ENCODE results near the gene ZHX3. TPM values are rescaled to one million over a fixed set of nuclear protein-coding genes. Genes with fewer than 3 reads are reported as not detected.
A peak's percentile ranks its signal among the peaks of the same experiment; 100 is the strongest.

Gene ZHX3
- total and polyA plus RNA-seq, 9 of the 15 experiments (the other 6 are each of a cell fraction or from before 2014, with no cell fraction given): 0.80 to 14.6 (median 4.9) TPM

DNA sequence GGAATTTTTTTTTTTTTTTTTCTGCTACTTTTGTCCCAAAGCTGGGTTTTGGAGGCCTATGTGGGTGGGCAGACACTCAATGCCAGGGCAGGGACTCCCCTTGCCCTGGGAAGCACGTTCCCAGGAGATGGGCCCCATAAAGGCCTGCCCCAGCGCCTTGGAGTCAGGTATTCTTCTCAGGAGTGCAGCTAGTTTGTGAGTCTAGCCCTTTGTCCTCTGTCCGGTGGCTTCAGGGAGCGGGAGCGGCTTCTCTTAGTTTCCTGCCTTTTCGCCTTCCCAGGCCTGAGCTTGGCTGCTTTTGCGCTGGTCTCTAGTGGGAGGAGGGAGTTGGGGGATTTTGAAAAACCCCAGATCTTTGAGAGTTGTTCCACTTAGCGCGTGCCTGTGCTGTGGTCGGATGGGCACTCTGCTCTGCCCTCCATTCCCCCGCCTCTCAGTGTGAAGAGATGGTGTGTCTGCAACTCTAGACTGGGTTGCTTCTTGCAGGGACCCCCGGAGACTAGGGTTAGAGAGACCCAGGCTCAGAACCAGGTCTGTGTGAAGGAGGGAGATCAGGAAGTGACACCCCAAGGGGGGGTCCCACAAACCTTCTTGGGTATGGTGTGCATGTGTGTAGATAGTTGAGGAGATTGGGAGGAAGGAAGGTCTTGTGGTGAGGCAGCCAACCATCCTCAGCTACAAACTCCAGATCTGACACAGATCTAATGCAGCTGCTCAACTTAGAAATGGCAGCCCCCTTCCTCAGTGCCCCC is 178.9 kb downstream of the ZHX3 start:
- Histone ChIP-seq H3K79me2 (ENCODE audit: control insufficient read depth, insufficient read depth, low read length) (peaks cover 61% of the 10 kb centered on the region), H3K27me3 (ENCODE audit: control insufficient read depth in 2 of 2, insufficient read depth in 2 of 2, low read length in 2 of 2) (no peaks in the 10 kb centered on the region), H3K9me1 (ENCODE audit: control insufficient read depth, insufficient read depth, low read length) (no peaks in the 10 kb centered on the region), H3K9me3 (replicated peaks; ENCODE audit: control insufficient read depth, insufficient read depth, low read depth, low read length) (no peaks in the 10 kb centered on the region), H3K4me2 (ENCODE audit: insufficient read depth, low read length) (peak overlapping the region; percentile 81), H3K9ac (ENCODE audit: insufficient read depth in 1 of 2, low read depth in 2 of 2, low read length in 2 of 2) (peak overlapping the region; percentile 65 to 94), H3K4me1 (replicated peaks in 1 of 2; ENCODE audit: control insufficient read depth in 2 of 2, insufficient read depth in 2 of 2, low read length in 2 of 2) (peaks cover 42 to 55% of the 10 kb centered on the region in 2 experiments), H3K27ac (ENCODE audit: extremely low read depth, low read depth, low read length) (peak overlapping the region; percentile 86; the same call in 1 of the 3 replicates), H3K36me3 (ENCODE audit: control insufficient read depth, insufficient read depth, low read length) (peaks cover 9% of the 10 kb centered on the region; the same call in 2 of the 3 replicates), H2AFZ (ENCODE audit: low read depth, low read length) (no peak overlapping the region), H3K4me3 (peak overlapping the region; percentile 74), H4K20me1 (replicated peaks; ENCODE audit: control insufficient read depth, insufficient read depth, low read length) (peaks cover 19% of the 10 kb centered on the region)
- ATAC-seq (no peak), FAIRE-seq (no peak), DNase-seq (ENCODE audit: extremely low read depth in 1 of 4, low spot score in 3 of 4) (no peak)
- ChIA-PET CTCF (ENCODE audit: low intra/inter-chr PET ratio) (no interaction called here), POLR2A (interaction anchor here (0.6 to 1.6 kb wide), 3 partner anchors 11 to 697 kb away, joined by 3 to 12 read pairs (median 5); no protein-coding TSS in a partner anchor)
- intact Hi-C loops (cut with micrococcal nuclease) (no loop called here), in situ Hi-C loops (cut with MboI) (no loop called here)
- TF ChIP-seq, protein P1, sequence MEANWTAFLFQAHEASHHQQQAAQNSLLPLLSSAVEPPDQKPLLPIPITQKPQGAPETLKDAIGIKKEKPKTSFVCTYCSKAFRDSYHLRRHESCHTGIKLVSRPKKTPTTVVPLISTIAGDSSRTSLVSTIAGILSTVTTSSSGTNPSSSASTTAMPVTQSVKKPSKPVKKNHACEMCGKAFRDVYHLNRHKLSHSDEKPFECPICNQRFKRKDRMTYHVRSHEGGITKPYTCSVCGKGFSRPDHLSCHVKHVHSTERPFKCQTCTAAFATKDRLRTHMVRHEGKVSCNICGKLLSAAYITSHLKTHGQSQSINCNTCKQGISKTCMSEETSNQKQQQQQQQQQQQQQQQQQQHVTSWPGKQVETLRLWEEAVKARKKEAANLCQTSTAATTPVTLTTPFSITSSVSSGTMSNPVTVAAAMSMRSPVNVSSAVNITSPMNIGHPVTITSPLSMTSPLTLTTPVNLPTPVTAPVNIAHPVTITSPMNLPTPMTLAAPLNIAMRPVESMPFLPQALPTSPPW (CRISPR knock-in tag; IDR thresholded peaks at IDR 0.05): 0 out of 2 replicates have a peak, but pooled peaks have one; percentile 8
- TF ChIP-seq, protein P2, sequence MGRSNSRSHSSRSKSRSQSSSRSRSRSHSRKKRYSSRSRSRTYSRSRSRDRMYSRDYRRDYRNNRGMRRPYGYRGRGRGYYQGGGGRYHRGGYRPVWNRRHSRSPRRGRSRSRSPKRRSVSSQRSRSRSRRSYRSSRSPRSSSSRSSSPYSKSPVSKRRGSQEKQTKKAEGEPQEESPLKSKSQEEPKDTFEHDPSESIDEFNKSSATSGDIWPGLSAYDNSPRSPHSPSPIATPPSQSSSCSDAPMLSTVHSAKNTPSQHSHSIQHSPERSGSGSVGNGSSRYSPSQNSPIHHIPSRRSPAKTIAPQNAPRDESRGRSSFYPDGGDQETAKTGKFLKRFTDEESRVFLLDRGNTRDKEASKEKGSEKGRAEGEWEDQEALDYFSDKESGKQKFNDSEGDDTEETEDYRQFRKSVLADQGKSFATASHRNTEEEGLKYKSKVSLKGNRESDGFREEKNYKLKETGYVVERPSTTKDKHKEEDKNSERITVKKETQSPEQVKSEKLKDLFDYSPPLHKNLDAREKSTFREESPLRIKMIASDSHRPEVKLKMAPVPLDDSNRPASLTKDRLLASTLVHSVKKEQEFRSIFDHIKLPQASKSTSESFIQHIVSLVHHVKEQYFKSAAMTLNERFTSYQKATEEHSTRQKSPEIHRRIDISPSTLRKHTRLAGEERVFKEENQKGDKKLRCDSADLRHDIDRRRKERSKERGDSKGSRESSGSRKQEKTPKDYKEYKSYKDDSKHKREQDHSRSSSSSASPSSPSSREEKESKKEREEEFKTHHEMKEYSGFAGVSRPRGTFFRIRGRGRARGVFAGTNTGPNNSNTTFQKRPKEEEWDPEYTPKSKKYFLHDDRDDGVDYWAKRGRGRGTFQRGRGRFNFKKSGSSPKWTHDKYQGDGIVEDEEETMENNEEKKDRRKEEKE (IDR thresholded peaks at IDR 0.05; ENCODE audit: borderline replicate concordance in 1 of 2, control insufficient read depth in 1 of 2, low read depth in 2 of 2, low read length in 1 of 2): no peak
- BruUV-seq (replicated peaks): no TSS peak
- 66% methylated on average over 12 of the region's 12 CpGs for WGBS (ENCODE audit: insufficient coverage, low coverage, missing lambda C conversion rate)
